SK-N-MC (cell line): ENCODE measurements around the gene TANC1.

Experiments
- EZH2 ChIP-seq: fragments of 200-600 bp; sonication (generic); IDR thresholded peaks from one replicate; pipeline ENCODE4 v1.6.1; 2017; ENCODE audit warnings: antibody characterized with exemption
- FOXP2 ChIP-seq: optimal IDR thresholded peaks from 2 replicates; pipeline ENCODE3; 2011; ENCODE audit warnings: mild to moderate bottlenecking, moderate library complexity; ENCODE audit not compliant: insufficient read depth; ENCODE audit errors: extremely low read length, control extremely low read depth
- POLR2AphosphoS5 ChIP-seq: IDR thresholded peaks from 2 replicates; pipeline ENCODE4 v1.6.1; 2012; ENCODE audit warnings: mild to moderate bottlenecking, low read depth, low read length, borderline replicate concordance

- no peak for TF ChIP-seq POLR2AphosphoS5
- no peak for TF ChIP-seq FOXP2
- TF ChIP-seq EZH2: no peak
Measured at GRCh38 chr2:159252905-159253304, 284.5 kb downstream of the TANC1 start.
